PC-9 (cell line): ENCODE results near the gene ACOXL. TPM values are rescaled to one million over a fixed set of nuclear protein-coding genes. Genes with fewer than 3 reads are reported as not detected.

Experiments
- BruUV-seq: library from RNA; stranded (reverse); fragments of 400-500 nt; replicated peaks from 2 replicates; lab custom pipeline; 2021; lab: Mats Ljungman, UMichigan
- CTCF ChIA-PET: fragments of 300-600 bp; sonication (Branson Sonifier 250); formaldehyde crosslinking; loops from one replicate; lab custom pipeline; 2022; ENCODE audit warnings: antibody characterized with exemption; lab: Charles Lee
- POLR2A ChIA-PET: fragments of 300-600 bp; sonication (Branson Sonifier 250); formaldehyde crosslinking; loops from one replicate; lab custom pipeline; 2022; ENCODE audit warnings: antibody characterized with exemption; ENCODE audit not compliant: unreplicated experiment; lab: Charles Lee
- DNase-seq, 2 experiments: peaks; one replicate each; pipeline versions ENCODE4 v3.0.0 to v3.0.0-alpha.2; 2015 to 2022; ENCODE audit warnings: mixed read lengths in 1 of 2
- H2AFZ ChIP-seq: fragments of 200-600 bp; sonication (generic); 2 replicates; pipeline ENCODE4 v1.8.1; 2017; ENCODE audit warnings: antibody characterized with exemption
- H3F3A ChIP-seq: fragments of 200-600 bp; sonication (generic); 2 replicates; pipeline ENCODE4 v1.8.1; 2017; ENCODE audit warnings: antibody characterized with exemption, mild to moderate bottlenecking, low read depth; ENCODE audit not compliant: insufficient read depth
- H3K27ac ChIP-seq: fragments of 200-600 bp; sonication (generic); 2 replicates; pipeline ENCODE4 v1.6.1; 2016; ENCODE audit warnings: mixed run types
- H3K27me3 ChIP-seq: fragments of 200-600 bp; sonication (generic); 2 replicates; pipeline ENCODE4 v1.6.1; 2016; ENCODE audit warnings: low read depth, mixed run types; ENCODE audit not compliant: insufficient read depth
- H3K36me3 ChIP-seq: fragments of 200-600 bp; sonication (generic); 2 replicates; pipeline ENCODE4 v1.6.1; 2016; ENCODE audit warnings: low read depth, mixed run types
- H3K4me1 ChIP-seq: fragments of 200-600 bp; sonication (generic); replicated peaks from 2 replicates; pipeline ENCODE4 v1.6.1; 2016; ENCODE audit warnings: mixed run types; ENCODE audit not compliant: insufficient read depth
- H3K4me2 ChIP-seq: fragments of 200-600 bp; sonication (generic); 2 replicates; pipeline ENCODE4 v1.6.1; 2017; ENCODE audit warnings: mixed run types
- H3K4me3 ChIP-seq: fragments of 200-600 bp; sonication (generic); 2 replicates; pipeline ENCODE4 v1.6.1; 2016; ENCODE audit warnings: mixed run types
- H3K79me2 ChIP-seq: fragments of 200-600 bp; sonication (generic); 2 replicates; pipeline ENCODE4 v1.6.1; 2017; ENCODE audit warnings: low read depth, mixed run types
- H3K9me2 ChIP-seq: fragments of 200-600 bp; sonication (generic); 2 replicates; pipeline ENCODE4 v1.8.1; 2017; ENCODE audit warnings: mild to moderate bottlenecking; ENCODE audit not compliant: insufficient read depth
- H3K9me3 ChIP-seq: fragments of 200-600 bp; sonication (generic); 2 replicates; pipeline ENCODE4 v1.8.1; 2016; ENCODE audit warnings: low read depth; ENCODE audit not compliant: insufficient read depth
- H4K20me1 ChIP-seq: fragments of 200-600 bp; sonication (generic); 2 replicates; pipeline ENCODE4 v1.8.1; 2017; ENCODE audit not compliant: insufficient read depth
- EZH2 ChIP-seq: fragments of 200-600 bp; sonication (generic); IDR thresholded peaks from 2 replicates; pipeline ENCODE4 v1.8.0; 2017; ENCODE audit warnings: antibody characterized with exemption, low read depth
- intact Hi-C: fragments of 100-400 bp; cut with micrococcal nuclease; formaldehyde crosslinking; loops from one replicate; pipeline ENCODE4 v1.10.0; 2022; ENCODE audit not compliant: unreplicated experiment
- total RNA-seq: library from RNA; stranded (reverse); gene quantifications from 2 replicates; pipeline ENCODE4 v1.2.3, GENCODE V29; 2021
- TF ChIP-seq, protein P1 (sequence below): fragments of 200-600 bp; sonication (generic); conservative IDR thresholded peaks from 2 replicates; pipeline ENCODE4 v1.6.1; 2017; ENCODE audit warnings: mixed run types, antibody characterized with exemption, mild to moderate bottlenecking, moderate library complexity

Gene ACOXL
- total RNA-seq, 1 experiment from 2014 or later, result 10.7 TPM

GRCh38 chr2:110933420-110933819, 201.0 kb downstream of the ACOXL start:
- Histone ChIP-seq H2AFZ (no peak overlapping the region), H4K20me1 (no peaks in the 10 kb centered on the region), H3K4me3 (no peak overlapping the region), H3K36me3 (no peaks in the 10 kb centered on the region), H3K27me3 (no peaks in the 10 kb centered on the region), H3K27ac (no peak overlapping the region), H3K79me2 (no peaks in the 10 kb centered on the region), H3F3A (peaks cover 8% of the 10 kb centered on the region; the same call in 1 of the 2 replicates), H3K9me3 (peaks cover 9% of the 10 kb centered on the region; the same call in 1 of the 2 replicates), H3K9me2 (no peaks in the 10 kb centered on the region), H3K4me1 (0 out of 2 replicates have a peak, but pooled peaks cover 5% of the 10 kb centered on the region), H3K4me2 (no peak overlapping the region)
- intact Hi-C loops, result no loop called here
- TF ChIP-seq EZH2, result no peak
- TF ChIP-seq, protein P1, sequence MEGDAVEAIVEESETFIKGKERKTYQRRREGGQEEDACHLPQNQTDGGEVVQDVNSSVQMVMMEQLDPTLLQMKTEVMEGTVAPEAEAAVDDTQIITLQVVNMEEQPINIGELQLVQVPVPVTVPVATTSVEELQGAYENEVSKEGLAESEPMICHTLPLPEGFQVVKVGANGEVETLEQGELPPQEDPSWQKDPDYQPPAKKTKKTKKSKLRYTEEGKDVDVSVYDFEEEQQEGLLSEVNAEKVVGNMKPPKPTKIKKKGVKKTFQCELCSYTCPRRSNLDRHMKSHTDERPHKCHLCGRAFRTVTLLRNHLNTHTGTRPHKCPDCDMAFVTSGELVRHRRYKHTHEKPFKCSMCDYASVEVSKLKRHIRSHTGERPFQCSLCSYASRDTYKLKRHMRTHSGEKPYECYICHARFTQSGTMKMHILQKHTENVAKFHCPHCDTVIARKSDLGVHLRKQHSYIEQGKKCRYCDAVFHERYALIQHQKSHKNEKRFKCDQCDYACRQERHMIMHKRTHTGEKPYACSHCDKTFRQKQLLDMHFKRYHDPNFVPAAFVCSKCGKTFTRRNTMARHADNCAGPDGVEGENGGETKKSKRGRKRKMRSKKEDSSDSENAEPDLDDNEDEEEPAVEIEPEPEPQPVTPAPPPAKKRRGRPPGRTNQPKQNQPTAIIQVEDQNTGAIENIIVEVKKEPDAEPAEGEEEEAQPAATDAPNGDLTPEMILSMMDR, result no peak
- DNase-seq, result no peak
- POLR2A ChIA-PET, result no interaction called here
- CTCF ChIA-PET, result no interaction called here
- no TSS peak for BruUV-seq

GRCh38 chr2:110934948-110935347, 202.6 kb downstream of the ACOXL start:
- BruUV-seq, result no TSS peak

DNA sequence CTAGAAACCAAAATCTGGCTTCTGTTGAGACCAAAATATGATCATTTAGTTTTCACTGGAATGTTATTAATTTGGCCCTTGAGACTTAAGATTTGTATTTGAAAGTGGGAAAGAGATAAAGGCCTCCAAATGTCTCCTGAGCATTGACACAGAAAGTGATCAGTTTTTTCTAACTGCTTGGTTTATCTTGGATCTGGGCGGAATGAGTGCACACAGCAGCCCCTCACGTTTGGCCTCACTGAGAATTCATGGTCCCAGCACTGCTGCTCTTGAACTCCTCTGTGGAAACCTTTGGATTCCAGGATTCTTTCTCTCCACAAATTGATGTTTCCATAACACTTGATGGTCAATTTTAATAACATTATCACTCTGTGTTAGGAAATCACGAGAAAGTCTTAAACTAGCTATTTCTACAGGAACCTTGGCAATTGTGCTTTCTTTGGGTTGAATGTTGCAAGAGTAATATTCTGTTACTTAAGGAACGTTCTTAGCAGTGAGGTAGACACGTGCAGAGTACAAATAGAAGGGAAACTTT, 208.1 kb downstream of the ACOXL start:
- H3K9me2 ChIP-seq, result no peaks in the 10 kb centered on the region
- no peak for DNase-seq
- no peak overlapping the region for H3K4me2 ChIP-seq
- no peaks in the 10 kb centered on the region for H3K36me3 ChIP-seq
- no peak overlapping the region for H2AFZ ChIP-seq
- H3K27ac ChIP-seq, result no peak overlapping the region
- H3K4me3 ChIP-seq, result no peak overlapping the region
- H3K4me1 ChIP-seq, result no peaks in the 10 kb centered on the region
- TF ChIP-seq, protein P1, result no peak
- no peak for TF ChIP-seq EZH2
- BruUV-seq, result no TSS peak
- no peaks in the 10 kb centered on the region for H3K79me2 ChIP-seq
- ChIA-PET POLR2A (no interaction called here), CTCF (no interaction called here)
- H3F3A ChIP-seq, result no peaks in the 10 kb centered on the region
- H3K9me3 ChIP-seq, result no peaks in the 10 kb centered on the region
- no peaks in the 10 kb centered on the region for H3K27me3 ChIP-seq
- intact Hi-C loops, result no loop called here
- no peaks in the 10 kb centered on the region for H4K20me1 ChIP-seq

More at GRCh38 chr2:110934948-110935347, 202.6 kb downstream of the ACOXL start:
- no peaks in the 10 kb centered on the region for H4K20me1 ChIP-seq
- H3K9me2 ChIP-seq, result no peaks in the 10 kb centered on the region
- POLR2A ChIA-PET, result no interaction called here
- peaks cover 8% of the 10 kb centered on the region; the same call in 1 of the 2 replicates for H3F3A ChIP-seq
- H3K4me1 ChIP-seq, result 0 out of 2 replicates have a peak, but pooled peaks cover 5% of the 10 kb centered on the region
- no peaks in the 10 kb centered on the region for H3K36me3 ChIP-seq
- no peak for DNase-seq
- no peaks in the 10 kb centered on the region for H3K79me2 ChIP-seq
- CTCF ChIA-PET, result no interaction called here
- no peak for TF ChIP-seq EZH2
- TF ChIP-seq, protein P1, result no peak
- H3K9me3 ChIP-seq, result peaks cover 4% of the 10 kb centered on the region; the same call in 1 of the 2 replicates
- no peak overlapping the region for H3K27ac ChIP-seq
- intact Hi-C loops, result no loop called here
- H3K4me2 ChIP-seq, result no peak overlapping the region
- H3K27me3 ChIP-seq, result no peaks in the 10 kb centered on the region
- no peak overlapping the region for H3K4me3 ChIP-seq
- H2AFZ ChIP-seq, result no peak overlapping the region
